Heart left ventricle (tissue), 16 donors: ENCODE data around the gene ZFP37. TPM values are rescaled to one million over a fixed set of nuclear protein-coding genes. Genes with fewer than 3 reads are reported as not detected.

Experiments
- ATAC-seq, 4 donors: fragments of 200-7000 bp; cut with Tn5 transposase; one replicate each; pipeline ENCODE4 v1.9.1; 2020 to 2022; ENCODE audit warnings: moderate library complexity in 4 of 4, mild to moderate bottlenecking in 3 of 4, moderate number of reproducible peaks in 1 of 4
- DNase-seq, 5 donors: peaks; one replicate each; pipeline ENCODE4 v3.0.0-alpha.2; 2020
- H3K27ac ChIP-seq, 12 donors: fragments of 200-600 bp; sonication (generic) in 4 of 12; one replicate each; pipeline versions ENCODE4 v1.5.0 to v1.8.0; 2016 to 2022; ENCODE audit warnings: mild to moderate bottlenecking in 2 of 12
- H3K27me3 ChIP-seq, 9 donors: fragments of 200-600 bp; sonication (generic) in 2 of 9; one replicate each; pipeline versions ENCODE4 v1.5.1 to v1.8.0; 2016 to 2022; ENCODE audit warnings: mild to moderate bottlenecking in 3 of 9
- H3K36me3 ChIP-seq, 9 donors: fragments of 200-600 bp; sonication (generic) in 2 of 9; one replicate each; pipeline versions ENCODE4 v1.5.0 to v1.8.0; 2018 to 2022; ENCODE audit warnings: mild to moderate bottlenecking in 2 of 9
- H3K4me1 ChIP-seq, 12 donors: fragments of 200-600 bp; sonication (generic) in 4 of 12; one replicate each; pipeline versions ENCODE4 v1.5.0 to v1.8.0; 2016 to 2022; ENCODE audit warnings: mild to moderate bottlenecking in 3 of 12
- H3K4me3 ChIP-seq, 12 donors: fragments of 200-600 bp; sonication (generic) in 4 of 12; one replicate each; pipeline versions ENCODE4 v1.5.0 to v1.8.0; 2017 to 2022; ENCODE audit warnings: mild to moderate bottlenecking in 9 of 12, moderate library complexity in 4 of 12
- H3K9me3 ChIP-seq, 12 donors: fragments of 200-600 bp; sonication (generic) in 4 of 12; one replicate each; pipeline versions ENCODE4 v1.5.0 to v1.8.0; 2016 to 2022; ENCODE audit warnings: mild to moderate bottlenecking in 1 of 12
- CTCF ChIP-seq, 12 donors: fragments of 200-600 bp; sonication (generic) in 4 of 12; IDR thresholded peaks; one replicate each; pipeline versions ENCODE4 v1.5.0 to v1.8.0; 2018 to 2022; ENCODE audit warnings: antibody characterized with exemption in 12 of 12, mild to moderate bottlenecking in 5 of 12
- POLR2A ChIP-seq, 2 donors: fragments of 450-650 bp; IDR thresholded peaks; one replicate each; pipeline ENCODE4 v1.6.1; 2017; ENCODE audit warnings: antibody characterized with exemption in 2 of 2, mild to moderate bottlenecking in 2 of 2, moderate library complexity in 2 of 2
- WGBS, 4 donors: extraction: QIAGEN DNeasy Blood & Tissue Kit in 2 of 4; methylation state at CpG; one replicate each; pipeline versions ENCODE4 v1.1.5 to v1.1.7; 2013 to 2018; 5-methylcytosine and 5-hydroxymethylcytosine counted together
- intact Hi-C, 10 donors: fragments of 100-400 bp; cut with DNase I; formaldehyde crosslinking; loops; one replicate each; pipeline versions ENCODE4 v1.11.1 to v1.14.2; 2022
- polyA plus RNA-seq, 2 donors: library from polyadenylated mRNA; stranded (reverse); fragments of 200-250 nt; gene quantifications; one replicate each; pipeline ENCODE4 v1.2.3, GENCODE V29; 2013
- total RNA-seq, 9 donors: library from RNA; depleted of rRNA in 2 of 9; stranded (reverse); fragments of >200 nt in 2 of 9; fragmentation: NEBNext Ultra II Directional in 3 of 9; extraction: Animal tissue kit (Norgen Biotek cat#: 25700) in 3 of 9; gene quantifications; one replicate each; pipeline versions ENCODE4 v1.1.0 to v1.2.4, GENCODE V29; 2016 to 2023
- donor health status: ischemic (EF 13 %, LVEDD 7.1; RV severe dilation, severe dysfunction).
- donor health status: healthy with polysubstance abuse.
- donor health status: DM: no; HTN: yes; CAD: no.
- donor health status: DM: no; HTN: no; CAD: no.
- donor health status: ischemic (EF 25% LVEDD 6.9; RV normal size, moderate dysfunction).
- donor health status: ischemic (EF 25% LVEDD 5.7; RV mildly dilated, moderate dysfunction).
- donor health status: healthy.
- donor health status: DM: yes; HTN: yes; CAD: no.
- donor health status: ischemic (EF 35%, LVEDD 5.7; RV mildly dilated, moderate dysfunction).
- donor health status: nonischemic (EF 11% LVEDD 7.7; RV severe dilation, severe dysfunction).
- donor health status: DM: yes; HTN: yes; CAD: no.
- donor health status: PGD.
- donor health status: ischemic (EF 29% LVEDD 5.4; RV normal size, mild dysfunction).
- donor health status: nonischemic (EF 23%, LVEDD 6.1; RV moderate dilation, normal function).

Gene ZFP37
- total and polyA plus RNA-seq, 11 donors: 0.34 to 3.1 (median 1.0) TPM

DNA sequence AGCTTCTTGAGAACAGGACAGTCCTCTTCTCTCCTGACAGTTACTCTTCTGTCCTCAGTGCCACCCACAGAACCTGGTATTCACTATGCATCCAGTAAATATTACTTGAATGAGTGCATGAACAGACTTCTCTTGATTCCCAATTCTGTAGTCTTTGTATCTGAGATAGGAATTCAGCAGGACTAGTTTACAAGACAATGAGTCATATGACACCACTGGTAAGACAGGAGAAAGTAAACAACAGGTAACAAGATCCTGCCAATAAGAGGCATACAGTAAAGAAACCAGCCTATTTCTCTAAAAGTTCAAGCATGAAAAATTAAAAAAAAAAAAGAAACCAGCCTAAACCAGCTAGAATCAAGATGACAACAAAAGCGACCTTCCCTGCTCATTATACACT is 50.7 kb downstream of the ZFP37 start:
- peaks cover 0 to 81% (median 35%) of the 10 kb centered on the region in 12 donors for H3K9me3 ChIP-seq
- H3K27ac ChIP-seq: no peak overlapping the region
- no peaks in the 10 kb centered on the region for H3K4me1 ChIP-seq
- WGBS, 4 donors: 41 to 66% (median 43%) methylated on average over 1 of the region's 1 CpG
- no peaks in the 10 kb centered on the region for H3K27me3 ChIP-seq
- ATAC-seq (no peak), DNase-seq (no peak)
- H3K36me3 ChIP-seq: peaks cover 0 to 13% (median 0%) of the 10 kb centered on the region in 9 donors
- TF ChIP-seq CTCF (IDR thresholded peaks at IDR 0.05): no peak
- intact Hi-C loops: no loop called here
- H3K4me3 ChIP-seq: no peak overlapping the region

- ATAC-seq: no peak
- TF ChIP-seq CTCF (IDR thresholded peaks at IDR 0.05) (no peak), POLR2A (IDR thresholded peaks at IDR 0.05) (no peak)
- H3K9me3 ChIP-seq: peaks cover 0 to 99% (median 75%) of the 10 kb centered on the region in 12 donors
- no peak for DNase-seq
- H3K27ac ChIP-seq: no peak overlapping the region
- H3K4me1 ChIP-seq: no peaks in the 10 kb centered on the region
- WGBS, 4 donors: 92 to 95% (median 93%) methylated on average over 8 of the region's 8 CpGs
- no peaks in the 10 kb centered on the region for H3K27me3 ChIP-seq
- peaks cover 0 to 47% (median 10%) of the 10 kb centered on the region in 9 donors for H3K36me3 ChIP-seq
- H3K4me3 ChIP-seq: no peak overlapping the region
- intact Hi-C loops: no loop called here
These were observed 59.1 kb downstream of the ZFP37 start for GRCh38 chr9:112997236-112997941.

Other genes starting within 250 kb of the ZFP37 start
- gene SLC46A2, start 165.8 kb downstream of the ZFP37 start, total RNA-seq: under 1 TPM in 3 of 9 donors, not detected in 6; 0.18 to 0.45 (median 0.19) TPM
- gene SLC46A2, start 165.8 kb downstream of the ZFP37 start, polyA plus RNA-seq: under 1 TPM in 1 of 2 donors, not detected in 1; 0.08 TPM
- gene ZNF883, start 44.5 kb downstream of the ZFP37 start, total RNA-seq: 10 to 100 TPM in 1 of 9 donors, 1 to 10 TPM in 8; 1.2 to 11.0 (median 6.2) TPM
- gene ZNF883, start 44.5 kb downstream of the ZFP37 start, polyA plus RNA-seq: 1 to 10 TPM; 1.2 to 5.1 TPM
- 10 to 100 TPM in 6 of 9 donors, 1 to 10 TPM in 3; 5.2 to 26.4 (median 13.8) TPM for gene SLC31A2, start 94.3 kb upstream of the ZFP37 start, total RNA-seq
- 10 to 100 TPM in 1 of 2 donors, 1 to 10 TPM in 1; 9.6 to 17.8 TPM for gene SLC31A2, start 94.3 kb upstream of the ZFP37 start, polyA plus RNA-seq
- 10 to 100 TPM; 15.8 to 45.5 (median 18.7) TPM for gene FKBP15, start 164.6 kb upstream of the ZFP37 start, total RNA-seq
- 10 to 100 TPM in 1 of 2 donors, 1 to 10 TPM in 1; 9.9 to 16.1 TPM for gene FKBP15, start 164.6 kb upstream of the ZFP37 start, polyA plus RNA-seq
- 10 to 100 TPM in 6 of 9 donors, 1 to 10 TPM in 3; 7.9 to 18.2 (median 10.7) TPM for gene SLC31A1, start 164.8 kb upstream of the ZFP37 start, total RNA-seq
- 10 to 100 TPM in 1 of 2 donors, 1 to 10 TPM in 1; 4.2 to 22.3 TPM for gene SLC31A1, start 164.8 kb upstream of the ZFP37 start, polyA plus RNA-seq
- gene CDC26, start 218.8 kb upstream of the ZFP37 start, total RNA-seq: 10 to 100 TPM; 22.3 to 39.4 (median 34.4) TPM
- gene CDC26, start 218.8 kb upstream of the ZFP37 start, polyA plus RNA-seq: 10 to 100 TPM; 44.9 to 46.0 TPM
- gene PRPF4, start 218.9 kb upstream of the ZFP37 start, total RNA-seq: 10 to 100 TPM; 10.4 to 15.0 (median 13.8) TPM
- 10 to 100 TPM in 1 of 2 donors, 1 to 10 TPM in 1; 5.1 to 24.6 TPM for gene PRPF4, start 218.9 kb upstream of the ZFP37 start, polyA plus RNA-seq
- not detected for gene RNF183, start 246.7 kb upstream of the ZFP37 start, total RNA-seq
- under 1 TPM in 1 of 2 donors, not detected in 1; 0.04 TPM for gene RNF183, start 246.7 kb upstream of the ZFP37 start, polyA plus RNA-seq